PC-9 (cell line): ENCODE measurements around the gene ZNF592. TPM values are rescaled to one million over a fixed set of nuclear protein-coding genes. Genes with fewer than 3 reads are reported as not detected.
A peak's percentile ranks its signal among the peaks of the same experiment; 100 is the strongest.

Source experiments
- Bru-seq: library from RNA; stranded (reverse); fragments of 400-500 nt; gene quantifications from one replicate; lab custom pipeline; 2021; lab: Mats Ljungman, UMichigan
- BruChase-seq, 2 experiments: library from RNA; stranded (reverse); fragments of 400-500 nt; gene quantifications; one replicate each; lab custom pipeline; 2021; lab: Mats Ljungman, UMichigan
- BruUV-seq: library from RNA; stranded (reverse); fragments of 400-500 nt; replicated peaks from 2 replicates; lab custom pipeline; 2021; lab: Mats Ljungman, UMichigan
- CTCF ChIA-PET: fragments of 300-600 bp; sonication (Branson Sonifier 250); formaldehyde crosslinking; loops from one replicate; lab custom pipeline; 2022; ENCODE audit warnings: antibody characterized with exemption; lab: Charles Lee
- POLR2A ChIA-PET: fragments of 300-600 bp; sonication (Branson Sonifier 250); formaldehyde crosslinking; loops from one replicate; lab custom pipeline; 2022; ENCODE audit warnings: antibody characterized with exemption; ENCODE audit not compliant: unreplicated experiment; lab: Charles Lee
- DNase-seq, 2 experiments: peaks; one replicate each; pipeline versions ENCODE4 v3.0.0 to v3.0.0-alpha.2; 2015 to 2022; ENCODE audit warnings: mixed read lengths in 1 of 2
- H2AFZ ChIP-seq: fragments of 200-600 bp; sonication (generic); 2 replicates; pipeline ENCODE4 v1.8.1; 2017; ENCODE audit warnings: antibody characterized with exemption
- H3F3A ChIP-seq: fragments of 200-600 bp; sonication (generic); 2 replicates; pipeline ENCODE4 v1.8.1; 2017; ENCODE audit warnings: antibody characterized with exemption, mild to moderate bottlenecking, low read depth; ENCODE audit not compliant: insufficient read depth
- H3K27ac ChIP-seq: fragments of 200-600 bp; sonication (generic); 2 replicates; pipeline ENCODE4 v1.6.1; 2016; ENCODE audit warnings: mixed run types
- H3K27me3 ChIP-seq: fragments of 200-600 bp; sonication (generic); 2 replicates; pipeline ENCODE4 v1.6.1; 2016; ENCODE audit warnings: low read depth, mixed run types; ENCODE audit not compliant: insufficient read depth
- H3K36me3 ChIP-seq: fragments of 200-600 bp; sonication (generic); 2 replicates; pipeline ENCODE4 v1.6.1; 2016; ENCODE audit warnings: low read depth, mixed run types
- H3K4me1 ChIP-seq: fragments of 200-600 bp; sonication (generic); replicated peaks from 2 replicates; pipeline ENCODE4 v1.6.1; 2016; ENCODE audit warnings: mixed run types; ENCODE audit not compliant: insufficient read depth
- H3K4me2 ChIP-seq: fragments of 200-600 bp; sonication (generic); 2 replicates; pipeline ENCODE4 v1.6.1; 2017; ENCODE audit warnings: mixed run types
- H3K4me3 ChIP-seq: fragments of 200-600 bp; sonication (generic); 2 replicates; pipeline ENCODE4 v1.6.1; 2016; ENCODE audit warnings: mixed run types
- H3K79me2 ChIP-seq: fragments of 200-600 bp; sonication (generic); 2 replicates; pipeline ENCODE4 v1.6.1; 2017; ENCODE audit warnings: low read depth, mixed run types
- H3K9me2 ChIP-seq: fragments of 200-600 bp; sonication (generic); 2 replicates; pipeline ENCODE4 v1.8.1; 2017; ENCODE audit warnings: mild to moderate bottlenecking; ENCODE audit not compliant: insufficient read depth
- H3K9me3 ChIP-seq: fragments of 200-600 bp; sonication (generic); 2 replicates; pipeline ENCODE4 v1.8.1; 2016; ENCODE audit warnings: low read depth; ENCODE audit not compliant: insufficient read depth
- H4K20me1 ChIP-seq: fragments of 200-600 bp; sonication (generic); 2 replicates; pipeline ENCODE4 v1.8.1; 2017; ENCODE audit not compliant: insufficient read depth
- CTCF ChIP-seq: fragments of 200-600 bp; sonication (generic); conservative IDR thresholded peaks from 2 replicates; pipeline ENCODE4 v1.6.1; 2017; ENCODE audit warnings: mixed run types, antibody characterized with exemption, mild to moderate bottlenecking, moderate library complexity
- EZH2 ChIP-seq: fragments of 200-600 bp; sonication (generic); IDR thresholded peaks from 2 replicates; pipeline ENCODE4 v1.8.0; 2017; ENCODE audit warnings: antibody characterized with exemption, low read depth
- intact Hi-C: fragments of 100-400 bp; cut with micrococcal nuclease; formaldehyde crosslinking; loops from one replicate; pipeline ENCODE4 v1.10.0; 2022; ENCODE audit not compliant: unreplicated experiment
- long read RNA-seq: library from polyadenylated mRNA; stranded (forward); transcript quantifications from one replicate; pipeline ENCODE4 v2.0.0, GENCODE V29; 2022
- total RNA-seq: library from RNA; stranded (reverse); gene quantifications from 2 replicates; pipeline ENCODE4 v1.2.3, GENCODE V29; 2021

The ZNF592 gene
- total RNA-seq: 20.8 and 27.5 TPM in 2 replicates
- Bru-seq, nascent RNA: percentile 84 among the genes with signal in this experiment
- percentile 84 among the genes with signal in this experiment for BruChase-seq, experiment 1, labeled RNA remaining after a 2-hour chase
- BruChase-seq, experiment 2, labeled RNA remaining after a 6-hour chase: percentile 85 among the genes with signal in this experiment
- long read RNA-seq, full-length matches to known transcripts: 2 of 18 reads
- long read RNA-seq, partial matches to known transcripts: 7 of 18 reads
- long read RNA-seq, other reads (novel, unspliced or antisense): 9 of 18 reads

GRCh38 chr15:84748274-84749110 lies at the start of gene ZNF592:
Gene ZNF592, plus strand, starts transcription at chr15:84748592. Its CDS starts 34,084 bp downstream, at chr15:84782676.
- H3K4me2 ChIP-seq: peak within 1 kb of the TSS; percentile 98
- ChIA-PET POLR2A (no interaction called here), CTCF (no interaction called here)
- no TSS peak for BruUV-seq
- no peaks in the 10 kb centered on the region for H3K9me3 ChIP-seq
- peak within 1 kb of the TSS; percentile 90 for H2AFZ ChIP-seq
- H3K79me2 ChIP-seq: peaks cover 54% of the 10 kb centered on the region
- H4K20me1 ChIP-seq: peaks cover 31% of the 10 kb centered on the region
- intact Hi-C loops: loop anchor here (1.0 to 5.0 kb wide), 5 partner anchors 14 to 180 kb away; partner anchors contain the start of genes NMB and SEC11A
- peak within 1 kb of the TSS; percentile 79 for H3K27ac ChIP-seq
- H3K4me1 ChIP-seq: peaks cover 39% of the 10 kb centered on the region
- H3K4me3 ChIP-seq: peak within 1 kb of the TSS; percentile 91
- H3K9me2 ChIP-seq: no peaks in the 10 kb centered on the region
- H3K36me3 ChIP-seq: no peaks in the 10 kb centered on the region
- peaks cover 24% of the 10 kb centered on the region; the same call in 1 of the 2 replicates for H3F3A ChIP-seq
- DNase-seq: peak in 1 of 2 experiments; percentile 82
- TF ChIP-seq CTCF: no peak; the same call in 1 of the 2 replicates
- TF ChIP-seq EZH2: no peak
- H3K27me3 ChIP-seq: no peaks in the 10 kb centered on the region

GRCh38 chr15:84699538-84700191 lies 48.7 kb upstream of the ZNF592 start:
- POLR2A ChIA-PET: no interaction called here
- intact Hi-C loops: no loop called here
- H3K4me1 ChIP-seq: no peaks in the 10 kb centered on the region

More at GRCh38 chr15:84699538-84700191, 48.7 kb upstream of the ZNF592 start:
- Histone ChIP-seq H3F3A (peaks cover 26% of the 10 kb centered on the region), H3K36me3 (no peaks in the 10 kb centered on the region), H3K27ac (no peak overlapping the region), H3K4me2 (no peak overlapping the region), H3K27me3 (no peaks in the 10 kb centered on the region), H3K79me2 (peaks cover 99% of the 10 kb centered on the region), H4K20me1 (peaks cover 76% of the 10 kb centered on the region), H3K9me3 (no peaks in the 10 kb centered on the region), H2AFZ (no peak overlapping the region), H3K4me3 (no peak overlapping the region), H3K9me2 (no peaks in the 10 kb centered on the region)
- CTCF ChIA-PET: no interaction called here
- DNase-seq: no peak
- no TSS peak for BruUV-seq
- TF ChIP-seq EZH2: no peak
- TF ChIP-seq CTCF: no peak
